ENCODE measurements around the gene C9orf72.

- no peak for TF ChIP-seq POLR2AphosphoS5 (IDR thresholded peaks at IDR 0.05; ENCODE audit: low read depth, low read length)
- no peak for TF ChIP-seq ZUFSP (CRISPR knock-in tag; IDR thresholded peaks at IDR 0.05; ENCODE audit: borderline replicate concordance)
- no peak for TF ChIP-seq CEBPZ (IDR thresholded peaks at IDR 0.05; ENCODE audit: low read length)
- TF ChIP-seq NCOR1 (IDR thresholded peaks at IDR 0.05; ENCODE audit: borderline replicate concordance, low read length): no peak
- TF ChIP-seq ZNF317 (CRISPR knock-in tag; IDR thresholded peaks at IDR 0.05): no peak
- no peak for TF ChIP-seq TCF7L2 (IDR thresholded peaks at IDR 0.05; ENCODE audit: low read depth, low read length)
- no peak for TF ChIP-seq ARID3A (IDR thresholded peaks at IDR 0.05; ENCODE audit: low read depth, low read length)
- TF ChIP-seq ZNF747 (CRISPR knock-in tag; IDR thresholded peaks at IDR 0.05; ENCODE audit: borderline replicate concordance): no peak
- TF ChIP-seq RAD21 (CRISPR knock-in tag; IDR thresholded peaks at IDR 0.05): no peak
- no peak for TF ChIP-seq ZNF496 (CRISPR knock-in tag; IDR thresholded peaks at IDR 0.05; ENCODE audit: insufficient replicate concordance)
- TF ChIP-seq CTCF (CRISPR knock-in tag; IDR thresholded peaks at IDR 0.05): no peak
- TF ChIP-seq RXRA (CRISPR knock-in tag; IDR thresholded peaks at IDR 0.05): no peak
- TF ChIP-seq SIN3B (IDR thresholded peaks at IDR 0.05; ENCODE audit: low read length): no peak
- no peak for TF ChIP-seq RFX5 (IDR thresholded peaks at IDR 0.05; ENCODE audit: low read depth, low read length)
Measured at GRCh38 chr9:27535701-27536118, 37.6 kb downstream of the C9orf72 start.

Measured in HepG2 (cell line).